Panc1 (cell line): ENCODE measurements around the gene RRM1. TPM values are rescaled to one million over a fixed set of nuclear protein-coding genes. Genes with fewer than 3 reads are reported as not detected.

ENCODE experiments used
- ATAC-seq: fragments of 200-7000 bp; cut with Tn5 transposase; 2 replicates; pipeline ENCODE4 v1.9.1; 2020; ENCODE audit warnings: mild to moderate bottlenecking, moderate library complexity
- BruUV-seq: library from RNA; stranded (reverse); fragments of 400-500 nt; replicated peaks from 2 replicates; lab custom pipeline; 2021; lab: Mats Ljungman, UMichigan
- CTCF ChIA-PET: fragments of 300-600 bp; sonication (Branson Sonifier 250); formaldehyde crosslinking; loops from one replicate; lab custom pipeline; 2022; ENCODE audit warnings: antibody characterized with exemption; lab: Charles Lee
- POLR2A ChIA-PET: fragments of 300-600 bp; sonication (Branson Sonifier 250); formaldehyde crosslinking; loops from one replicate; lab custom pipeline; 2022; ENCODE audit warnings: antibody characterized with exemption; lab: Charles Lee
- DNase-seq: peaks from one replicate; pipeline ENCODE4 v3.0.0-alpha.2; 2010; ENCODE audit warnings: low read depth, low spot score
- H3K27ac ChIP-seq: 2 replicates; pipeline ENCODE4 v1.5.1; 2011; ENCODE audit warnings: mild to moderate bottlenecking, low read length, inconsistent platforms
- H3K27me3 ChIP-seq: fragments of 200-500 bp; sonication (Bioruptor generic); 2 replicates; pipeline ENCODE4 v1.6.0; 2014; ENCODE audit warnings: low read length, inconsistent platforms; ENCODE audit not compliant: control insufficient read depth, insufficient read depth
- H3K36me3 ChIP-seq: fragments of 200-500 bp; sonication (Bioruptor generic); 2 replicates; pipeline ENCODE4 v1.5.1; 2014; ENCODE audit warnings: inconsistent platforms, mild to moderate bottlenecking, low read length, moderate library complexity; ENCODE audit not compliant: control insufficient read depth, insufficient read depth
- H3K4me1 ChIP-seq: 2 replicates; pipeline ENCODE4 v1.5.1; 2011; ENCODE audit warnings: inconsistent platforms, mild to moderate bottlenecking, low read length, moderate library complexity; ENCODE audit not compliant: control insufficient read depth, insufficient read depth
- H3K4me3 ChIP-seq, 2 experiments: 2 replicates each; pipeline ENCODE4 v1.5.1; 2011 to 2012; ENCODE audit warnings: low read depth in 2 of 2, low read length in 2 of 2, mild to moderate bottlenecking in 2 of 2, inconsistent platforms in 1 of 2, moderate library complexity in 1 of 2
- H3K9me3 ChIP-seq: fragments of 200-500 bp; sonication (Bioruptor generic); 2 replicates; pipeline ENCODE4 v1.5.1; 2014; ENCODE audit warnings: low read depth, mild to moderate bottlenecking, inconsistent platforms, low read length, moderate library complexity; ENCODE audit not compliant: control insufficient read depth, insufficient read depth
- CTCF ChIP-seq: fragments of 450-650 bp; IDR thresholded peaks from 2 replicates; pipeline ENCODE4 v1.5.1; 2017; ENCODE audit warnings: mild to moderate bottlenecking
- POLR2AphosphoS5 ChIP-seq: IDR thresholded peaks from 2 replicates; pipeline ENCODE4 v1.6.1; 2012; ENCODE audit warnings: mild to moderate bottlenecking, low read depth, low read length, moderate library complexity
- REST ChIP-seq, 2 experiments: IDR thresholded peaks; 2 replicates each; pipeline ENCODE4 v1.6.1; 2011 to 2012; ENCODE audit warnings: low read depth in 2 of 2, control low read depth in 1 of 2, low read length in 1 of 2, mild to moderate bottlenecking in 1 of 2, moderate library complexity in 1 of 2; ENCODE audit not compliant: insufficient read depth in 1 of 2
- SIN3A ChIP-seq: IDR thresholded peaks from 2 replicates; pipeline ENCODE4 v1.6.1; 2012; ENCODE audit warnings: low read depth, mild to moderate bottlenecking, low read length, moderate library complexity, borderline replicate concordance; ENCODE audit not compliant: insufficient read depth
- TCF7L2 ChIP-seq: IDR thresholded peaks from 2 replicates; pipeline ENCODE4 v1.6.1; 2011; ENCODE audit warnings: mild to moderate bottlenecking, low read depth, low read length, inconsistent platforms
- in situ Hi-C: cut with HindIII; loops from 2 replicates; pipeline ENCODE4 v1.10.0; 2016; ENCODE audit warnings: low sequenced_read_pairs, low pct_unique_long_range_greater_than_20kb
- intact Hi-C: fragments of 100-400 bp; cut with micrococcal nuclease; formaldehyde crosslinking; loops from one replicate; pipeline ENCODE4 v1.10.0; 2022; ENCODE audit not compliant: unreplicated experiment
- total RNA-seq: library from RNA; stranded (reverse); gene quantifications from one replicate; pipeline ENCODE4 v1.2.1, GENCODE V29; 2021; ENCODE audit not compliant: unreplicated experiment

RRM1 gene
- total RNA-seq, 1 experiment from 2014 or later: 143 TPM

DNA sequence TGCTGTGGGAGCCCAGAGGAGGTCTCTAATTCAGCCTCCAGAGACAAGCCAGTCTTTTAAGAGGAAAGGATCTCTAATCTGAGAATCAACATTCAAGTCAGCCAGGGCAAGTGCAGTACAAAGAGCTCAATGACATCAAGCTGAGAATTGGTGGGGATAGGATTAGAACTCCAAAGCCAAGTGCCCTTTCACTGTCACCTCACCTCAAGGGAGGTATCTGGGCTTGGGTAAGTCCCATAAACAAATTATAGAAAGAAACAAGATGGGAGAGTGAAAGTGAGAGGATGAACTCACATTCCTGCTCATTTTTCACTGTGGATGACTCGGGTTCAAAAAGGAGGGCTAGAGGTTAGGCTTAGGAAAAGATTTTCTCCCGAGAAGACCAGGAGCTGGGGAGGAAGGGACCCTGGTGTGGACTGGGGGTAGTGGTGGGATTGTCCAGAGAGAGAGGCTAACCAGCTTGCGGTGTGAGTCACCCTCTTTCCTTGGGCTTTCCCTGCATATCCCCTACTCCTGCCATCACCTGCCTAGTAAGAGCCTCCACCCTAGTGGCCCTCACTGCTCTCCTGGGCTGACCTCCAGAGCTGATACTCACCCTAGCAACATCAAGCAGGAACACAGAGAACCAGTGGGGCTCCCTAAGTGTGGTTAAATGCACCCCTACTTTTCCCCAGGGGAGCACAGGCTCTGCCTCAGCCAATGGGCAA is 70.4 kb downstream of the RRM1 start:
- ATAC-seq (no peak), DNase-seq (no peak)
- no TSS peak for BruUV-seq
- intact Hi-C loops (no loop called here), in situ Hi-C loops (no loop called here)
- H3K27me3 ChIP-seq: peaks cover 6% of the 10 kb centered on the region; the same call in 1 of the 2 replicates
- ChIA-PET POLR2A (no interaction called here), CTCF (interaction anchor here (0.9 kb wide), 1 partner anchor 17 kb away, joined by 3 read pairs; no protein-coding TSS in a partner anchor)
- no peaks in the 10 kb centered on the region for H3K36me3 ChIP-seq
- no peaks in the 10 kb centered on the region for H3K9me3 ChIP-seq
- H3K27ac ChIP-seq: no peak overlapping the region
- no peak overlapping the region for H3K4me3 ChIP-seq
- TF ChIP-seq SIN3A (no peak), REST (IDR thresholded peaks at IDR 0.05; ENCODE audit: insufficient read depth in 1 of 2, low read depth in 2 of 2, low read length in 1 of 2) (no peak), CTCF (no peak), TCF7L2 (no peak), POLR2AphosphoS5 (no peak)
- no peaks in the 10 kb centered on the region for H3K4me1 ChIP-seq

DNA sequence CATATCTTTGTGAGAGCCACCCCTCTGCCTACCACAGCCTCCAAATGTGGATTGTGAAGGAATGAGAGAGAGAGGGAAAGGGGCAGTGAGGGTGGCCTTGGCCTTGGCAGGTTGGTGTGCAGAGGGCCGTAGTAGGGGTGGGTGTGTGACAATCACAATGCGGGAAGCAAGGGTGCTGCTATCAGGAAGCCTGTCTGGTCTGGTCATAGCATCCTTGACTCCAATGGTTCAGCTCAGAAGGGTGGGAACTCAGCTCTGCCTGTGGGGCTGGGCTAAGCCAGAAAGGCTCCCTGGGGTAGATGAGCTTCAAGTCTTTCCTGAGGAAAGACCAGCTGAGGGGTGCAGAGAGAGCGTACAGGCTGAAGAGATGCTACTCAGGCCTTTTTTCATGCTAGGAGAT is 72.7 kb downstream of the RRM1 start:
- ATAC-seq: peak; percentile 37; the same call in 1 of the 2 replicates
- Histone ChIP-seq H3K4me1 (no peaks in the 10 kb centered on the region), H3K9me3 (no peaks in the 10 kb centered on the region), H3K4me3 (no peak overlapping the region), H3K36me3 (no peaks in the 10 kb centered on the region), H3K27ac (no peak overlapping the region), H3K27me3 (no peaks in the 10 kb centered on the region)
- no TSS peak for BruUV-seq
- no peak for DNase-seq
- POLR2A ChIA-PET: no interaction called here
- in situ Hi-C loops (no loop called here), intact Hi-C loops (no loop called here)
- no peak for TF ChIP-seq CTCF
- TF ChIP-seq REST (IDR thresholded peaks at IDR 0.05; ENCODE audit: insufficient read depth in 1 of 2, low read depth in 2 of 2, low read length in 1 of 2): no peak
- TF ChIP-seq TCF7L2: no peak
- no peak for TF ChIP-seq POLR2AphosphoS5
- TF ChIP-seq SIN3A: no peak
- CTCF ChIA-PET: no interaction called here
